ENCODE data around the gene TRAF3IP3.

TRAF3IP3 gene

DNA sequence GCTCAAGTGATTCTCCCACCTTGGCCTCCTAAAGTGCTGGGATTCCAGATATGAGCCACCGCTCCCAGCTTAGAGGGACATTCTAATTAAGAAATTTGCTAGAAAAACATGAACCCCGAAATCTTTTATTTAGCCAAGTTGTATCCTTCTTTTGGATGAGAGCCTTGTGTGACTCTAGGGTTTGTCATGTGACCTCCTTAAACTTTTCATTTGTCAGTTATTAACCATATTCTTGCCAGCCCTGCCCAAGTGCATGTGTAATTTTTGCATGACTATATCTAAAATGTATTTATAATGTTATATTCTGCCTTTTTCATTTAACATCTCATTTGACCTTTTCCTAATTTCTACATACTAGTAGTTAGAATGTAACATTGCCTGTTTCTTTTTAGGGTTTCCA lies 73.9 kb downstream of the TRAF3IP3 start:
- no peak for FAIRE-seq

DNA sequence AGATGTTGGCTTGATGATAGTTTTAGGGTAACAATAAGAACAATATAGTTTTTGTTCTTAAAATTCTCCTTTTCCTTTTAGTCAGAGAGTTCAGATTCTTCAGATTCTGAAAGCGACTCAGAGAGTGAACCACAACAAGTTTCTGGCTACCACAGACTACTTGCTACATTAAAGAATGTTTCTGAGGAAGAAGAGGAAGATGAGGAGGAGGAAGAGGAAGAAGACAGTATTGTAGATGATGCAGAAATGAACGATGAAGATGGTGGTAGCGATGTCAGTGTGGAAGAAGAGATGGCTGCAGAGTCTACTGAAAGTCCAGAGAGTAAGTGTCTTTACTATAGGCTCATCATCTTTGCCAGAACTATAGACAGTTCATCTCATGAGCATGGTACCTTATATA lies 74.9 kb downstream of the TRAF3IP3 start:
- no peak for FAIRE-seq

DNA sequence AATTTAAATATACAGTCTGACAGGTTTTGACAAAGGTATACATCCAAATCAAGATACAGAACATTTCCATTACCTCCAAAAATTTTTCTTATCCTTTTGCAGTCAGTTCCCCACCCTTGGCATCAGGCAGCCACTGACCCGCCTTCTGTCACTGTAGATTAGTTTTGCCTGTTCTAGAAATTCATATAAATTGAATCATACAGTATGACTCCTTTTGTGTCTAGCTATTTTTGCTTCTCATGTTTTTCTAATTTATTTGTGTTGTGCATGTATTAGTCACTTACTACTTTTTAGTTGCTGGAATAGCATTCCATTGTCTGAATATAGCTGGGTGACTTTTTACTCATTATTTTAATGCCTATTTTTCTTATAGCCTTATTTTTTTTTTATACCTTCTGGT lies 75.8 kb downstream of the TRAF3IP3 start:
- no peak for FAIRE-seq

Measured in endometrium (tissue), 2 donors.